Activated B cell treated with CpG ODN at 0.5 μM for 24 hours (primary cell): Measurements from ENCODE around the gene OTOS. TPM values are rescaled to one million over a fixed set of nuclear protein-coding genes. Genes with fewer than 3 reads are reported as not detected.

ENCODE experiments used
- ATAC-seq: fragments of 200-7000 bp; cut with Tn5 transposase; one replicate; pipeline ENCODE4 v1.10.0; 2021; ENCODE audit warnings: low read depth, mild to moderate bottlenecking, moderate library complexity
- CTCF ChIA-PET: fragments of 350-600 bp; sonication (Branson Sonifier 250); formaldehyde crosslinking; loops from one replicate; lab custom pipeline; 2021; ENCODE audit warnings: antibody characterized with exemption; lab: Charles Lee
- POLR2A ChIA-PET: fragments of 350-600 bp; sonication (Branson Sonifier 250); formaldehyde crosslinking; loops from one replicate; lab custom pipeline; 2021; ENCODE audit warnings: antibody characterized with exemption; lab: Charles Lee
- DNase-seq: peaks from one replicate; pipeline ENCODE4 v3.0.0; 2022
- H3K27ac Mint-ChIP-seq: one replicate; pipeline ENCODE4 v1.8.0; 2020; ENCODE audit warnings: mixed read lengths
- H3K27me3 Mint-ChIP-seq: one replicate; pipeline ENCODE4 v1.8.0; 2021; ENCODE audit warnings: mixed read lengths
- H3K36me3 Mint-ChIP-seq: one replicate; pipeline ENCODE4 v1.8.0; 2021; ENCODE audit warnings: low read depth, mixed read lengths
- H3K4me1 Mint-ChIP-seq: one replicate; pipeline ENCODE4 v1.8.0; 2021; ENCODE audit warnings: mixed read lengths
- H3K4me3 Mint-ChIP-seq: one replicate; pipeline ENCODE4 v1.8.0; 2020; ENCODE audit warnings: mild to moderate bottlenecking, mixed read lengths
- H3K9me3 Mint-ChIP-seq: one replicate; pipeline ENCODE4 v1.8.0; 2020; ENCODE audit warnings: mixed read lengths
- CTCF ChIP-seq: fragments of 200-600 bp; IDR thresholded peaks from one replicate; pipeline ENCODE4 v1.8.0; 2022; ENCODE audit warnings: antibody characterized with exemption, mild to moderate bottlenecking
- intact Hi-C: fragments of 100-400 bp; cut with micrococcal nuclease; formaldehyde crosslinking; loops from one replicate; pipeline ENCODE4 v1.15.1; 2024
- total RNA-seq: library from RNA; stranded (reverse); gene quantifications from 2 replicates; pipeline ENCODE4 v1.2.3, GENCODE V29; 2022

OTOS gene
- total RNA-seq, 1 donor from 2014 or later, result not detected

GRCh38 chr2:240163844-240164574, 23.6 kb upstream of the OTOS start:
- CTCF ChIA-PET, result no interaction called here

GRCh38 chr2:240162939-240163714, 22.7 kb upstream of the OTOS start:
- Mint-ChIP-seq H3K9me3 (no peaks in the 10 kb centered on the region), H3K27me3 (no peaks in the 10 kb centered on the region), H3K36me3 (no peaks in the 10 kb centered on the region), H3K4me3 (no peak overlapping the region), H3K4me1 (no peaks in the 10 kb centered on the region), H3K27ac (no peak overlapping the region)
- intact Hi-C loops, result no loop called here
- DNase-seq, result no peak
- no peak for TF ChIP-seq CTCF
- ATAC-seq, result no peak
- ChIA-PET POLR2A (no interaction called here), CTCF (no interaction called here)

More at GRCh38 chr2:240163844-240164574, 23.6 kb upstream of the OTOS start:
- Mint-ChIP-seq H3K4me3 (no peak overlapping the region), H3K27me3 (peaks cover 2% of the 10 kb centered on the region), H3K4me1 (no peaks in the 10 kb centered on the region), H3K36me3 (no peaks in the 10 kb centered on the region), H3K27ac (no peak overlapping the region), H3K9me3 (no peaks in the 10 kb centered on the region)
- no peak for TF ChIP-seq CTCF
- no peak for DNase-seq
- intact Hi-C loops, result no loop called here
- POLR2A ChIA-PET, result interaction anchor here (0.6 kb wide), 1 partner anchor 1638 kb away, joined by 3 read pairs; no protein-coding TSS in a partner anchor
- ATAC-seq, result no peak

GRCh38 chr2:240162531-240162930, 22.1 kb upstream of the OTOS start:
- Mint-ChIP-seq H3K27me3 (no peaks in the 10 kb centered on the region), H3K9me3 (no peaks in the 10 kb centered on the region), H3K4me1 (no peaks in the 10 kb centered on the region), H3K4me3 (no peak overlapping the region), H3K27ac (no peak overlapping the region), H3K36me3 (no peaks in the 10 kb centered on the region)
- ChIA-PET POLR2A (no interaction called here), CTCF (no interaction called here)
- DNase-seq, result no peak
- TF ChIP-seq CTCF, result no peak
- intact Hi-C loops, result no loop called here
- ATAC-seq, result no peak

- no peak for DNase-seq
- intact Hi-C loops, result no loop called here
- CTCF ChIA-PET, result no interaction called here
- POLR2A ChIA-PET, result no interaction called here
- Mint-ChIP-seq H3K9me3 (no peaks in the 10 kb centered on the region), H3K4me3 (no peak overlapping the region), H3K27me3 (no peaks in the 10 kb centered on the region), H3K27ac (no peak overlapping the region), H3K4me1 (no peaks in the 10 kb centered on the region), H3K36me3 (no peaks in the 10 kb centered on the region)
- no peak for TF ChIP-seq CTCF
- ATAC-seq, result no peak
These were observed 21.6 kb upstream of the OTOS start for GRCh38 chr2:240162032-240162431.

GRCh38 chr2:240161087-240161750, 20.8 kb upstream of the OTOS start:
- ChIA-PET POLR2A (no interaction called here), CTCF (no interaction called here)
- Mint-ChIP-seq H3K36me3 (no peaks in the 10 kb centered on the region), H3K9me3 (no peaks in the 10 kb centered on the region), H3K27ac (no peak overlapping the region), H3K4me1 (no peaks in the 10 kb centered on the region), H3K27me3 (no peaks in the 10 kb centered on the region), H3K4me3 (no peak overlapping the region)
- intact Hi-C loops, result no loop called here
- DNase-seq (no peak), ATAC-seq (no peak)
- TF ChIP-seq CTCF, result no peak
